Pancreas (tissue), 10 donors: ENCODE data around the gene CCDC172. TPM values are rescaled to one million over a fixed set of nuclear protein-coding genes. Genes with fewer than 3 reads are reported as not detected.

Experiments
- ATAC-seq, 4 donors: fragments of 200-7000 bp; cut with Tn5 transposase; one replicate each; pipeline versions ENCODE4 v1.8.0 to v1.9.1; 2020; ENCODE audit warnings: mild to moderate bottlenecking in 4 of 4, moderate library complexity in 4 of 4
- DNase-seq, 6 donors: peaks; one replicate each; pipeline ENCODE4 v3.0.0-alpha.2; 2020
- FAIRE-seq: peaks from 2 replicates; lab custom pipeline; 2012; peaks lifted over from hg19 to GRCh38; lab: Jason Lieb, UNC
- H3K27ac ChIP-seq, 4 donors: fragments of 200-600 bp; sonication (generic); 1 replicate in 3 of 4; 2 replicates in 1 of 4; pipeline versions ENCODE4 v1.5.0 to v1.8.0; 2020
- H3K27me3 ChIP-seq, 4 donors: fragments of 200-600 bp; one replicate each; pipeline ENCODE4 v1.8.0; 2021
- H3K36me3 ChIP-seq, 3 donors: fragments of 200-600 bp; sonication (generic) in 1 of 3; one replicate each; pipeline versions ENCODE4 v1.5.0 to v1.8.0; 2020 to 2021
- H3K4me1 ChIP-seq, 3 donors: fragments of 200-600 bp; one replicate each; pipeline ENCODE4 v1.8.0; 2021
- H3K4me3 ChIP-seq, 4 donors: fragments of 200-600 bp; sonication (generic) in 2 of 4; one replicate each; pipeline versions ENCODE4 v1.5.0 to v1.8.0; 2020 to 2021
- H3K9me3 ChIP-seq, 4 donors: fragments of 200-600 bp; one replicate each; pipeline ENCODE4 v1.8.0; 2021
- WGBS, 2 donors: extraction: QIAGEN DNeasy Blood & Tissue Kit; methylation state at CpG; one replicate each; pipeline ENCODE4 v1.1.7; 2013; 5-methylcytosine and 5-hydroxymethylcytosine counted together
- intact Hi-C, 3 donors: fragments of 100-400 bp; cut with DNase I; formaldehyde crosslinking; loops; one replicate each; pipeline versions ENCODE4 v1.11.1 to v1.14.2; 2022
- polyA plus RNA-seq, 2 donors: library from polyadenylated mRNA; stranded (reverse); fragments of 200-250 nt; gene quantifications; one replicate each; pipeline ENCODE4 v1.2.3, GENCODE V29; 2013
- total RNA-seq, 6 donors: library from RNA; stranded (reverse); fragmentation: NEBNext Ultra II Directional in 4 of 6; extraction: Animal tissue kit (Norgen Biotek cat#: 25700) in 4 of 6; gene quantifications; one replicate each; pipeline versions ENCODE4 v1.2.1 to v1.2.4, GENCODE V29; 2021 to 2023
- TF ChIP-seq, protein P1 (sequence below), 4 donors: fragments of 200-600 bp; sonication (generic) in 3 of 4; IDR thresholded peaks; one replicate each; pipeline versions ENCODE4 v1.5.0 to v1.8.0; 2021; ENCODE audit warnings: antibody characterized with exemption in 4 of 4
- donor health status: healthy with polysubstance abuse.
- donor health status: DM: no; HTN: no; CAD: no; lungs with moderate emphysema.
- donor health status: DM: no; HTN: no; CAD: no.
- donor health status: control.
- donor health status: control.
- donor health status: Bipolar disorder and iron deficiency.
- donor health status: DM: yes; HTN: yes; CAD: no.
- donor health status: DM: no; HTN: no; CAD: no.
- donor health status: DM: no; HTN: no; CAD: no.
- donor health status: DM: yes; HTN: yes; CAD: no.

The CCDC172 gene
- total and polyA plus RNA-seq, 8 donors = not detected

- ATAC-seq (no peak), DNase-seq (no peak), FAIRE-seq (no peak)
- Histone ChIP-seq H3K27me3 (no peaks in the 10 kb centered on the region), H3K4me3 (no peak overlapping the region), H3K4me1 (peaks cover 0 to 4% (median 0%) of the 10 kb centered on the region in 3 donors), H3K36me3 (no peaks in the 10 kb centered on the region), H3K27ac (no peak overlapping the region), H3K9me3 (no peaks in the 10 kb centered on the region)
- WGBS, 2 donors = 83 to 86% methylated on average over 2 of the region's 2 CpGs
- TF ChIP-seq, protein P1, sequence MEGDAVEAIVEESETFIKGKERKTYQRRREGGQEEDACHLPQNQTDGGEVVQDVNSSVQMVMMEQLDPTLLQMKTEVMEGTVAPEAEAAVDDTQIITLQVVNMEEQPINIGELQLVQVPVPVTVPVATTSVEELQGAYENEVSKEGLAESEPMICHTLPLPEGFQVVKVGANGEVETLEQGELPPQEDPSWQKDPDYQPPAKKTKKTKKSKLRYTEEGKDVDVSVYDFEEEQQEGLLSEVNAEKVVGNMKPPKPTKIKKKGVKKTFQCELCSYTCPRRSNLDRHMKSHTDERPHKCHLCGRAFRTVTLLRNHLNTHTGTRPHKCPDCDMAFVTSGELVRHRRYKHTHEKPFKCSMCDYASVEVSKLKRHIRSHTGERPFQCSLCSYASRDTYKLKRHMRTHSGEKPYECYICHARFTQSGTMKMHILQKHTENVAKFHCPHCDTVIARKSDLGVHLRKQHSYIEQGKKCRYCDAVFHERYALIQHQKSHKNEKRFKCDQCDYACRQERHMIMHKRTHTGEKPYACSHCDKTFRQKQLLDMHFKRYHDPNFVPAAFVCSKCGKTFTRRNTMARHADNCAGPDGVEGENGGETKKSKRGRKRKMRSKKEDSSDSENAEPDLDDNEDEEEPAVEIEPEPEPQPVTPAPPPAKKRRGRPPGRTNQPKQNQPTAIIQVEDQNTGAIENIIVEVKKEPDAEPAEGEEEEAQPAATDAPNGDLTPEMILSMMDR (IDR thresholded peaks at IDR 0.05) = no peak
- intact Hi-C loops = no loop called here
These were observed 1.7 kb downstream of the CCDC172 start for GRCh38 chr10:116325987-116326386.

- WGBS, 2 donors = 95 to 97% methylated on average over 1 of the region's 1 CpG
- H3K9me3 ChIP-seq = no peaks in the 10 kb centered on the region
- DNase-seq (no peak), FAIRE-seq (no peak), ATAC-seq (no peak)
- TF ChIP-seq, protein P1 (IDR thresholded peaks at IDR 0.05) = no peak
- peaks cover 0 to 4% (median 0%) of the 10 kb centered on the region in 3 donors for H3K4me1 ChIP-seq
- H3K27ac ChIP-seq = no peak overlapping the region
- H3K36me3 ChIP-seq = no peaks in the 10 kb centered on the region
- intact Hi-C loops = no loop called here
- no peak overlapping the region for H3K4me3 ChIP-seq
- H3K27me3 ChIP-seq = no peaks in the 10 kb centered on the region
These were observed 4.9 kb downstream of the CCDC172 start for GRCh38 chr10:116329153-116329552.

- TF ChIP-seq, protein P1 (IDR thresholded peaks at IDR 0.05) = no peak
- no peaks in the 10 kb centered on the region for H3K27me3 ChIP-seq
- no peak for DNase-seq
- H3K27ac ChIP-seq = no peak overlapping the region
- FAIRE-seq = no peak
- no peaks in the 10 kb centered on the region for H3K36me3 ChIP-seq
- no peak overlapping the region for H3K4me3 ChIP-seq
- no peaks in the 10 kb centered on the region for H3K9me3 ChIP-seq
- WGBS, 2 donors = 55 to 59% methylated on average over 2 of the region's 2 CpGs
- H3K4me1 ChIP-seq = peaks cover 0 to 4% (median 0%) of the 10 kb centered on the region in 3 donors
- ATAC-seq = no peak
- intact Hi-C loops = no loop called here
These were observed 7.6 kb downstream of the CCDC172 start for GRCh38 chr10:116331815-116332214.

GRCh38 chr10:116336866-116337265, 12.6 kb downstream of the CCDC172 start:
- TF ChIP-seq, protein P1 (IDR thresholded peaks at IDR 0.05) = no peak
- Histone ChIP-seq H3K4me3 (no peak overlapping the region), H3K4me1 (no peaks in the 10 kb centered on the region), H3K36me3 (no peaks in the 10 kb centered on the region), H3K9me3 (no peaks in the 10 kb centered on the region), H3K27ac (no peak overlapping the region), H3K27me3 (no peaks in the 10 kb centered on the region)
- 73 to 88% methylated on average over 2 of the region's 2 CpGs for WGBS, 2 donors
- intact Hi-C loops = no loop called here
- ATAC-seq (no peak), DNase-seq (no peak), FAIRE-seq (no peak)

GRCh38 chr10:116352125-116352524, 27.9 kb downstream of the CCDC172 start:
- no peaks in the 10 kb centered on the region for H3K4me1 ChIP-seq
- no peak overlapping the region for H3K4me3 ChIP-seq
- no peaks in the 10 kb centered on the region for H3K27me3 ChIP-seq
- no peaks in the 10 kb centered on the region for H3K9me3 ChIP-seq
- no peak overlapping the region for H3K27ac ChIP-seq
- ATAC-seq (no peak), FAIRE-seq (no peak), DNase-seq (no peak)
- TF ChIP-seq, protein P1 (IDR thresholded peaks at IDR 0.05) = no peak
- no peaks in the 10 kb centered on the region for H3K36me3 ChIP-seq
- intact Hi-C loops = no loop called here
